GM23338 (cell line): ENCODE data around the gene ZNF493. TPM values are rescaled to one million over a fixed set of nuclear protein-coding genes. Genes with fewer than 3 reads are reported as not detected.

Experiments
- ATAC-seq: fragments of 200-7000 bp; cut with Tn5 transposase; 3 replicates; pipeline ENCODE4 v1.9.1; 2020
- DNase-seq: peaks from one replicate; pipeline ENCODE4 v3.0.0-alpha.2; 2015; ENCODE audit warnings: low spot score
- H2AFZ ChIP-seq: fragments of 200-600 bp; sonication (generic); 2 replicates; pipeline ENCODE4 v1.8.0; 2016; ENCODE audit warnings: antibody characterized with exemption, mild to moderate bottlenecking, moderate library complexity
- H3F3A ChIP-seq: fragments of 200-600 bp; sonication (generic); replicated peaks from 2 replicates; pipeline ENCODE4 v1.8.0; 2017; ENCODE audit warnings: antibody characterized with exemption, mixed run types, low read depth
- H3K27ac ChIP-seq: fragments of 200-600 bp; sonication (generic); 2 replicates; pipeline ENCODE4 v1.6.1; 2016; ENCODE audit warnings: low read depth
- H3K27me3 ChIP-seq: fragments of 200-600 bp; sonication (generic); 2 replicates; pipeline ENCODE4 v1.8.0; 2016; ENCODE audit warnings: mild to moderate bottlenecking, mixed run types, moderate library complexity; ENCODE audit not compliant: insufficient read depth
- H3K36me3 ChIP-seq: fragments of 200-600 bp; sonication (generic); 2 replicates; pipeline ENCODE4 v1.8.0; 2016; ENCODE audit warnings: mild to moderate bottlenecking; ENCODE audit not compliant: insufficient read depth
- H3K4me1 ChIP-seq: fragments of 200-600 bp; sonication (generic); 2 replicates; pipeline ENCODE4 v1.8.0; 2016; ENCODE audit warnings: mild to moderate bottlenecking, moderate library complexity; ENCODE audit not compliant: insufficient read depth
- H3K4me2 ChIP-seq: fragments of 200-600 bp; sonication (generic); 2 replicates; pipeline ENCODE4 v1.7.1; 2017; ENCODE audit warnings: mixed run types
- H3K4me3 ChIP-seq: fragments of 200-600 bp; sonication (generic); 2 replicates; pipeline ENCODE4 v1.6.1; 2016; ENCODE audit warnings: mixed run types
- H3K79me2 ChIP-seq: fragments of 200-600 bp; sonication (generic); replicated peaks from 2 replicates; pipeline ENCODE4 v1.8.0; 2017; ENCODE audit warnings: mild to moderate bottlenecking; ENCODE audit not compliant: insufficient read depth
- H3K9me2 ChIP-seq: fragments of 200-600 bp; sonication (generic); 2 replicates; pipeline ENCODE4 v1.8.0; 2017; ENCODE audit not compliant: insufficient read depth
- H4K20me1 ChIP-seq: fragments of 200-600 bp; sonication (generic); replicated peaks from 2 replicates; pipeline ENCODE4 v1.8.0; 2017; ENCODE audit warnings: mild to moderate bottlenecking; ENCODE audit not compliant: insufficient read depth
- H3K27ac Mint-ChIP-seq: 2 replicates; pipeline ENCODE4 v1.8.0; 2020; ENCODE audit warnings: inconsistent platforms, mild to moderate bottlenecking, moderate library complexity, mixed read lengths
- H3K27me3 Mint-ChIP-seq: 3 replicates; pipeline ENCODE4 v1.8.0; 2022; ENCODE audit warnings: low read depth, mild to moderate bottlenecking, moderate library complexity, mixed read lengths, inconsistent platforms; ENCODE audit not compliant: insufficient read depth, poor library complexity
- H3K36me3 Mint-ChIP-seq: 3 replicates; pipeline ENCODE4 v1.8.0; 2021; ENCODE audit warnings: low read depth, mild to moderate bottlenecking, inconsistent platforms, moderate library complexity, mixed read lengths
- H3K4me1 Mint-ChIP-seq: 3 replicates; pipeline ENCODE4 v1.8.0; 2020; ENCODE audit warnings: mild to moderate bottlenecking, inconsistent platforms, mixed read lengths
- H3K4me3 Mint-ChIP-seq: 3 replicates; pipeline ENCODE4 v1.8.0; 2021; ENCODE audit warnings: moderate library complexity, mild to moderate bottlenecking, inconsistent platforms, mixed read lengths
- H3K9me3 Mint-ChIP-seq: 3 replicates; pipeline ENCODE4 v1.8.0; 2020; ENCODE audit warnings: moderate library complexity, mild to moderate bottlenecking, inconsistent platforms, mixed read lengths
- CREB1 ChIP-seq: fragments of 250-450 bp; sonication (Bioruptor Pico); IDR thresholded peaks from 2 replicates; pipeline ENCODE4 v1.5.0; 2020; ENCODE audit warnings: low read depth, mild to moderate bottlenecking, moderate library complexity
- EZH2phosphoT487 ChIP-seq: fragments of 200-600 bp; sonication (generic); IDR thresholded peaks from one replicate; pipeline ENCODE4 v1.8.1; 2018; ENCODE audit warnings: antibody characterized with exemption; ENCODE audit not compliant: unreplicated experiment
- JUNB ChIP-seq: IDR thresholded peaks from one replicate; pipeline ENCODE4 v1.6.1; 2016; ENCODE audit warnings: antibody characterized with exemption; ENCODE audit not compliant: unreplicated experiment
- NANOG ChIP-seq: IDR thresholded peaks from 2 replicates; pipeline ENCODE4 v1.6.1; 2016; ENCODE audit warnings: antibody characterized with exemption, borderline replicate concordance
- POLR2AphosphoS5 ChIP-seq: IDR thresholded peaks from 2 replicates; pipeline ENCODE4 v1.6.1; 2016; ENCODE audit warnings: antibody characterized with exemption, low read depth
- REST ChIP-seq: IDR thresholded peaks from one replicate; pipeline ENCODE4 v1.6.1; 2018; ENCODE audit warnings: antibody characterized with exemption; ENCODE audit not compliant: unreplicated experiment
- STAT1 ChIP-seq: IDR thresholded peaks from one replicate; pipeline ENCODE4 v1.6.1; 2016; ENCODE audit warnings: antibody characterized with exemption; ENCODE audit not compliant: unreplicated experiment
- ZNF114 ChIP-seq: fragments of 250-450 bp; sonication (Bioruptor Pico); IDR thresholded peaks from 2 replicates; pipeline ENCODE4 v1.5.0; 2020; ENCODE audit warnings: mild to moderate bottlenecking, moderate library complexity
- ZNF331 ChIP-seq: fragments of 250-450 bp; sonication (Bioruptor Pico); IDR thresholded peaks from 2 replicates; pipeline ENCODE4 v1.5.0; 2020; ENCODE audit warnings: low read depth, mild to moderate bottlenecking, moderate library complexity
- ZNF462 ChIP-seq: fragments of 250-450 bp; sonication (Bioruptor Pico); IDR thresholded peaks from 2 replicates; pipeline ENCODE4 v1.5.0; 2020; ENCODE audit warnings: mild to moderate bottlenecking, moderate library complexity
- polyA plus RNA-seq: library from polyadenylated mRNA; unstranded; fragments of >200 nt; fragmentation: Nextera tagmentation; extraction: Ambion mirVana; gene quantifications from 2 replicates; pipeline ENCODE4 v1.2.1, GENCODE V29; 2016
- total RNA-seq: library from RNA; depleted of rRNA; stranded (reverse); fragments of >200 nt; shearing (Covaris generic); gene quantifications from 2 replicates; pipeline ENCODE4 v1.2.3, GENCODE V29; 2014
- TF ChIP-seq, protein P1 (sequence below): IDR thresholded peaks from 2 replicates; pipeline ENCODE4 v1.6.1; 2016; ENCODE audit warnings: antibody characterized with exemption
- TF ChIP-seq, protein P2 (sequence below), 2 experiments: fragments of 200-600 bp in 1 of 2; sonication (generic) in 1 of 2; conservative IDR thresholded peaks; 2 replicates each; pipeline versions ENCODE4 v1.5.1 to v1.6.1; 2016 to 2017; ENCODE audit warnings: antibody characterized with exemption in 2 of 2, low read depth in 2 of 2, mild to moderate bottlenecking in 2 of 2, moderate library complexity in 1 of 2

The ZNF493 gene
- total and polyA plus RNA-seq, 2 experiments from 2014 or later, result 28.7 to 63.4 TPM

DNA sequence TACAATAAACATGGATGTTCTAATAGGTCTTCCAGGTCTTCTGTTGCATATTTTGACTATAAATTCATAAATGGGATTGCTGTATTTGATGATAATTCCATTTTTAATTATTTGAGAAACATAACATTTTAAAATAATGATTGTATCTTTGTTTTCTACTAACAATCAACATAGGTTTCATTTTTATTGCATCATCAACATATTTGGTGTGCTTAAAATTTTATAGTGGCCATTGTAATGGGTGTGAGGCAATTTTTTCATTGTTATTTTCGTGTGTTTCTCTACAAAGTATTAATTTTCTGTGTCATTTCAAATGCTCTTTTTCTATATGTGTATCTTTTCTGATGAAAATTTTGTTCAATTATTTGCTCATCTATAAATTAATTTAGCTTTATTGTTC, 13.2 kb downstream of the ZNF493 start:
- H3K27ac ChIP-seq, result no peak overlapping the region
- TF ChIP-seq STAT1, result no peak
- no peak for TF ChIP-seq ZNF462 (CRISPR knock-in tag)
- TF ChIP-seq NANOG, result no peak
- TF ChIP-seq EZH2phosphoT487, result no peak
- no peak for TF ChIP-seq ZNF331
- no peak for TF ChIP-seq CREB1 (CRISPR knock-in tag)
- TF ChIP-seq, protein P1, sequence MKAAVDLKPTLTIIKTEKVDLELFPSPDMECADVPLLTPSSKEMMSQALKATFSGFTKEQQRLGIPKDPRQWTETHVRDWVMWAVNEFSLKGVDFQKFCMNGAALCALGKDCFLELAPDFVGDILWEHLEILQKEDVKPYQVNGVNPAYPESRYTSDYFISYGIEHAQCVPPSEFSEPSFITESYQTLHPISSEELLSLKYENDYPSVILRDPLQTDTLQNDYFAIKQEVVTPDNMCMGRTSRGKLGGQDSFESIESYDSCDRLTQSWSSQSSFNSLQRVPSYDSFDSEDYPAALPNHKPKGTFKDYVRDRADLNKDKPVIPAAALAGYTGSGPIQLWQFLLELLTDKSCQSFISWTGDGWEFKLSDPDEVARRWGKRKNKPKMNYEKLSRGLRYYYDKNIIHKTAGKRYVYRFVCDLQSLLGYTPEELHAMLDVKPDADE, result no peak
- TF ChIP-seq ZNF114 (CRISPR knock-in tag), result no peak
- TF ChIP-seq, protein P2, sequence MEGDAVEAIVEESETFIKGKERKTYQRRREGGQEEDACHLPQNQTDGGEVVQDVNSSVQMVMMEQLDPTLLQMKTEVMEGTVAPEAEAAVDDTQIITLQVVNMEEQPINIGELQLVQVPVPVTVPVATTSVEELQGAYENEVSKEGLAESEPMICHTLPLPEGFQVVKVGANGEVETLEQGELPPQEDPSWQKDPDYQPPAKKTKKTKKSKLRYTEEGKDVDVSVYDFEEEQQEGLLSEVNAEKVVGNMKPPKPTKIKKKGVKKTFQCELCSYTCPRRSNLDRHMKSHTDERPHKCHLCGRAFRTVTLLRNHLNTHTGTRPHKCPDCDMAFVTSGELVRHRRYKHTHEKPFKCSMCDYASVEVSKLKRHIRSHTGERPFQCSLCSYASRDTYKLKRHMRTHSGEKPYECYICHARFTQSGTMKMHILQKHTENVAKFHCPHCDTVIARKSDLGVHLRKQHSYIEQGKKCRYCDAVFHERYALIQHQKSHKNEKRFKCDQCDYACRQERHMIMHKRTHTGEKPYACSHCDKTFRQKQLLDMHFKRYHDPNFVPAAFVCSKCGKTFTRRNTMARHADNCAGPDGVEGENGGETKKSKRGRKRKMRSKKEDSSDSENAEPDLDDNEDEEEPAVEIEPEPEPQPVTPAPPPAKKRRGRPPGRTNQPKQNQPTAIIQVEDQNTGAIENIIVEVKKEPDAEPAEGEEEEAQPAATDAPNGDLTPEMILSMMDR (conservative IDR thresholded peaks at IDR 0.05; ENCODE audit: low read depth in 2 of 2), result no peak
- TF ChIP-seq REST, result no peak
- TF ChIP-seq JUNB, result no peak
- no peak for TF ChIP-seq POLR2AphosphoS5
- ATAC-seq (no peak), DNase-seq (no peak)
- H3F3A ChIP-seq, result no peaks in the 10 kb centered on the region
- Mint-ChIP-seq H3K27me3 (no peaks in the 10 kb centered on the region), H3K9me3 (peaks cover 46% of the 10 kb centered on the region), H3K27ac (no peak overlapping the region), H3K4me3 (no peak overlapping the region), H3K36me3 (peaks cover 94% of the 10 kb centered on the region), H3K4me1 (no peaks in the 10 kb centered on the region)
- no peaks in the 10 kb centered on the region for H4K20me1 ChIP-seq
- no peak overlapping the region for H2AFZ ChIP-seq
- no peaks in the 10 kb centered on the region for H3K4me1 ChIP-seq
- H3K4me2 ChIP-seq, result no peak overlapping the region
- peaks cover 19% of the 10 kb centered on the region for H3K79me2 ChIP-seq
- H3K4me3 ChIP-seq, result no peak overlapping the region
- no peaks in the 10 kb centered on the region for H3K27me3 ChIP-seq
- no peaks in the 10 kb centered on the region for H3K9me2 ChIP-seq
- H3K36me3 ChIP-seq, result peaks cover 52% of the 10 kb centered on the region
